RWPE1 (cell line): ENCODE measurements around the gene C10orf143.
A peak's percentile ranks its signal among the peaks of the same experiment; 100 is the strongest.

ENCODE experiments used
- CTCF ChIA-PET: fragments of 350-600 bp; sonication (Branson Sonifier 250); formaldehyde crosslinking; extraction: SDS; loops from one replicate; lab custom pipeline; 2021; lab: Yijun Ruan, JAX
- POLR2A ChIA-PET: fragments of 400-600 bp; formaldehyde crosslinking; extraction: SDS; loops from one replicate; lab custom pipeline; 2020; ENCODE audit warnings: antibody characterized with exemption; ENCODE audit not compliant: low non-redundant PET; lab: Yijun Ruan, JAX
- DNase-seq: peaks from one replicate; pipeline ENCODE4 v3.0.0; 2012; ENCODE audit warnings: low spot score
- H3K27ac ChIP-seq: fragments of 450-650 bp; 2 replicates; pipeline ENCODE4 v1.5.1; 2017
- TF ChIP-seq, protein P1 (sequence below): fragments of 450-650 bp; conservative IDR thresholded peaks from 2 replicates; pipeline ENCODE4 v1.5.1; 2017; ENCODE audit warnings: low read depth, mild to moderate bottlenecking

C10orf143 gene

GRCh38 chr10:130110246-130111112 lies at the start of gene C10orf143:
TSS of gene C10orf143 (minus strand) at chr10:130110830. CDS start at chr10:130110772, 58 bp downstream.
- CTCF ChIA-PET, result interaction anchor here (0.5 to 2.2 kb wide), 25 partner anchors 17 to 1892 kb away, joined by 3 to 8 read pairs (median 3); partner anchors contain the start of gene GLRX3
- TF ChIP-seq, protein P1, sequence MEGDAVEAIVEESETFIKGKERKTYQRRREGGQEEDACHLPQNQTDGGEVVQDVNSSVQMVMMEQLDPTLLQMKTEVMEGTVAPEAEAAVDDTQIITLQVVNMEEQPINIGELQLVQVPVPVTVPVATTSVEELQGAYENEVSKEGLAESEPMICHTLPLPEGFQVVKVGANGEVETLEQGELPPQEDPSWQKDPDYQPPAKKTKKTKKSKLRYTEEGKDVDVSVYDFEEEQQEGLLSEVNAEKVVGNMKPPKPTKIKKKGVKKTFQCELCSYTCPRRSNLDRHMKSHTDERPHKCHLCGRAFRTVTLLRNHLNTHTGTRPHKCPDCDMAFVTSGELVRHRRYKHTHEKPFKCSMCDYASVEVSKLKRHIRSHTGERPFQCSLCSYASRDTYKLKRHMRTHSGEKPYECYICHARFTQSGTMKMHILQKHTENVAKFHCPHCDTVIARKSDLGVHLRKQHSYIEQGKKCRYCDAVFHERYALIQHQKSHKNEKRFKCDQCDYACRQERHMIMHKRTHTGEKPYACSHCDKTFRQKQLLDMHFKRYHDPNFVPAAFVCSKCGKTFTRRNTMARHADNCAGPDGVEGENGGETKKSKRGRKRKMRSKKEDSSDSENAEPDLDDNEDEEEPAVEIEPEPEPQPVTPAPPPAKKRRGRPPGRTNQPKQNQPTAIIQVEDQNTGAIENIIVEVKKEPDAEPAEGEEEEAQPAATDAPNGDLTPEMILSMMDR, result no peak
- peak within 1 kb of the TSS; percentile 88 for H3K27ac ChIP-seq
- POLR2A ChIA-PET, result interaction anchor here (0.6 to 2.5 kb wide), 7 partner anchors 17 to 1746 kb away, joined by 3 to 42 read pairs (median 4); partner anchors contain the start of gene GLRX3
- peak; percentile 98 for DNase-seq

GRCh38 chr10:130159192-130159794 lies 48.7 kb upstream of the C10orf143 start:
- H3K27ac ChIP-seq, result no peak overlapping the region
- CTCF ChIA-PET, result no interaction called here
- TF ChIP-seq, protein P1, result no peak
- DNase-seq, result no peak
- POLR2A ChIA-PET, result no interaction called here

DNA sequence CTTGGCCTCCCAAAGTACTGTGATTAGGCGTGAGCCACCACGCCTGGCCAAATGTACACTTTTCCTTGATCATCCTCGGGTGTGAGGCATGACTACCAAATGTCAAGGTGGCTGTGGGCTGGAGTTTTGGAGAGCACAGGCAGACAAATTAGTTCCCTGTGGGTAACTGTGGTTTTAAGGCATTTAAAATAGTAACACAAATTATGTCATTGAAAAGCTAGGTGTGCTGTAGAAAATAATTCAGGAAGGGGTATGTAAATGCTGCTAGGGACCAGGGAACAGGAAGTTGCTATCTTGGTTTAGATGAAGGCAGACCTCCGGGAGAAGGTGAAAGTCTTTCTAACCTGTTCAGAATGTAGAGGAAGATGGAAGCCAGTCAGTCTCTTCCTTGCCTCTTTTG lies 35.4 kb upstream of the C10orf143 start:
- DNase-seq, result no peak
- no peak overlapping the region for H3K27ac ChIP-seq
- ChIA-PET POLR2A (interaction anchor here (0.7 kb wide), 1 partner anchor 1596 kb away, joined by 3 read pairs; no protein-coding TSS in a partner anchor), CTCF (interaction anchor here (0.6 kb wide), 1 partner anchor 39 kb away, joined by 3 read pairs; no protein-coding TSS in a partner anchor)
- TF ChIP-seq, protein P1, result no peak

DNA sequence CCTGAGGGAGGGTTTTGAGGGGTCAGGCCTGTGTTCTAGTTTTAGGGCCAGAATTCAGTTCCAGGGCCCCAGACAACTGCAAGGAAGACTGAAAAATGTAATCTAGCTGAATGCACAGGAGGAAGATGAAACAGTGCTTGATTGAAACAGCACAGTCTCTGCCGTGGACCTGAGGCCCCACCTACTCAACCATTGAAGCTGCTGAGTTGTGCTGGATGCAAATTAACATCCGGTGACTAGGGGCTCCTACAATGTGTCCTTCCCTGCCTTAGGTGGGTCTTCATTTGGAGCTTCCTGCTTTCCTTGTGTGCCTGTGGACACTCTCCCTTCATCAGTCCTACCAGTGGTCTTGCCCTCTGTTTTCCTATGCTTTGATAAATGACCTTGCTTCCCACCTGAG lies 31.2 kb upstream of the C10orf143 start:
- DNase-seq, result no peak
- ChIA-PET CTCF (interaction anchor here (1.2 kb wide), 1 partner anchor 32 kb away, joined by 4 read pairs; no protein-coding TSS in a partner anchor), POLR2A (no interaction called here)

DNA sequence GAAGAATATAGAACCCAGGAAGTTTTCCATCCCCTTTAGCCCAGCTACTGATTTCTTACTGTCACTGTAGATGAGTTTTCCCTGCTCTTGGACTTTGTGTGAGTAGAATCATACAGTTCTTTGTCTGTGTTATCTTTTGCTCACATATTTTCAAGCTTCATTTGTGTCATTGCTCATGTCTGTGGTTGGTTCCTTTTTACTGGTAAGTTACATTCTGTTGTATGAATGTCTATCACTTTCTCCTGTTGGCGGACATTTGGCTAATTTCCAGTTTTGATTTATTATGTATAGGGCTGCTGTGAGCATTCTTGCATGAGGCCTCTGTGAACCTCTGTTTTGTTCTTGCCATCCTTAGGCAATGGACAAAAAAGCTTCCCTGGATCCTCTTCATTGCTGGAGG lies 30.8 kb upstream of the C10orf143 start:
- TF ChIP-seq, protein P1, result no peak
- H3K27ac ChIP-seq, result no peak overlapping the region
- no peak for DNase-seq
- POLR2A ChIA-PET, result no interaction called here
- CTCF ChIA-PET, result interaction anchor here (1.2 kb wide), 1 partner anchor 32 kb away, joined by 4 read pairs; no protein-coding TSS in a partner anchor

More for the DNA sequence above, 31.2 kb upstream of the C10orf143 start:
- TF ChIP-seq, protein P1, result no peak
- H3K27ac ChIP-seq, result no peak overlapping the region

DNA sequence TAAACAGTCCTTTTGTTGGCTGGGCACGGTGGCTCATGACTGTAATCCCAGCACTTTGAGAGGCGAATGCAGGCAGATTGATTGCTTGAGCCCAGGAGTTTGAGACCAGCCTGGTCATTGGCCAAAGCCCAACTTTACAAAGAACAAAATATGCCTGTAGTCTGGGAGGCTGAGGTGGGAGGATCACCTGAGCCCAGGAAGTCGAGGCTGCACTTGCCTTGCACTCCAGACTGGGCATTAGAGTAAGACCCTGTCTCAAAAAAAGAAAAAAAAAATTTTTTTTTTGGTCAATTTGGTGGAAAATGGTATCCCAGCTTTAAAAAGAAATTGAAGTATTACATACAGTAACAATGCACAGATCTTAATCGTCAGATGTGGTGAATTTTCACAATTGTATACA lies 30.4 kb upstream of the C10orf143 start:
- POLR2A ChIA-PET, result no interaction called here

More for the DNA sequence above, 30.4 kb upstream of the C10orf143 start:
- no peak overlapping the region for H3K27ac ChIP-seq
- CTCF ChIA-PET, result no interaction called here
- no peak for DNase-seq
- TF ChIP-seq, protein P1, result no peak
